HG02973 (cell line): ENCODE data around the gene DDO.

Experiments
- ATAC-seq: cut with Tn5 transposase; IDR thresholded peaks from one replicate; pipeline ENCODE4 v1.9.1; 2021; ENCODE audit warnings: moderate library complexity; ENCODE audit not compliant: unreplicated experiment

Gene DDO

DNA sequence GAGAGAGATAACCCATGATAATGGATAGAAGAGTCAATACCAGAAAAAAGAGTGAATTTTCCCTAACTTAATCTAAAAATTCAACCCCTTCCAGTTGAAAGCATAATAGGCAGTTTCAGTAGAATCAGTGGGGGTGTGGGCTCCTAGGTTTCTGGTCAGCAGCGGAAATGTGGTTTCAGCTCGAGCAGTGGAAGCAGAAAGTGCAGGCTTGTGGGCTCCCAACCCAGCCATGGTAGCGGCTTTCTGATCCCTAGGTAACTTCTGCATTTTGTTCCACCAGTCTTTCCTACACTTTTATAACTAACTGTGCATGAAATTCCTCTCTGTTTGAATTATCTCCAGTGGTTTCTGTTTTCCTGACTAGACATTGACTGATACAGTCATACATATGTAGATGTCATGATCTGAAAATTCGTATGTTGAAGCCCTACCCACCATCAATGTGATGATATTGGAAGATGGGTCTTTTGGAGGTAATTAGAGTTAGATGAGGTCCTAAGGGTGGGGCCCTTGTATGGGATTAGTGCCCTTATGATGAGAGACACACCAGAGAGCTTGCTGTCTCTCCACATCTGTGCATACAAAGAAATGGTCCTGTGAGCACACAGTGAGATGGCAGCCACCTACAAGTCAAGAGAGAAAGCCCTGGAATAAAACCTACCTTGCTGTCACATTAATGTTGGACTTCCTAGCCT is 6.5 kb upstream of the DDO start:
- no peak for ATAC-seq

DNA sequence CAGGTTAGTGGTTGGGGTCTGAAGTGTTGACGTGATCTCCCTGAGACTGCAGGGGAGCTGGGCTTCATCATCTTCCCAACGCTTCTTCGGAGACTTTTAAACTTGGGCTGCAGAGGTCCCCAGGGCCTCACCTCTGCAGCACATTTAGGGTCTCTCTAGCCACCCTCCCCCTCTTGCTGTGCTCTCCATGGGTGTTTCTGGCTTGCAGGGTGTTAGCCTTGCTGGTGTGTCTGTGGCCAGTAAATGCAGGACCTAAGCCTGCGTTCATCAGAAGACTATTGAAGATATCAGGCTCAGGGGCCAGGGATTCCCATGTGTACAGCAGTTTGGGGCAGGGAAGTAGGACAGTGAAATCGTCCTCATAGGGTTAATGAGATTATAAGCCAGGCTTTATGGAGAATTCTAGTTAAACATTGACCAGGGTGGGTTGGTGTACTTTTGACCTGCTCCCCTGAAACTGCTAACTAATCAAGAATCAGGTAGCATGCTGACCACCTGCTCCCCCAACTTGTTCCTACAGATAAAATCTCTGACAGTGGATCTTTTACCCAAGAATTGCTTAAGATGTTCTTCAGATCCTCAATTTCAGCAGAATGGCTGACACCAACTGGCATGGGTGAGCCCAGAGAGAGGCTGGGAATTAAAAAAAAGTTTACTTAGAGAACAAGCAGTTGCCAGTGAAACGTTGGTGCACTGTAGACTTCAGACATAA is 3.8 kb upstream of the DDO start:
- ATAC-seq, result no peak

DNA sequence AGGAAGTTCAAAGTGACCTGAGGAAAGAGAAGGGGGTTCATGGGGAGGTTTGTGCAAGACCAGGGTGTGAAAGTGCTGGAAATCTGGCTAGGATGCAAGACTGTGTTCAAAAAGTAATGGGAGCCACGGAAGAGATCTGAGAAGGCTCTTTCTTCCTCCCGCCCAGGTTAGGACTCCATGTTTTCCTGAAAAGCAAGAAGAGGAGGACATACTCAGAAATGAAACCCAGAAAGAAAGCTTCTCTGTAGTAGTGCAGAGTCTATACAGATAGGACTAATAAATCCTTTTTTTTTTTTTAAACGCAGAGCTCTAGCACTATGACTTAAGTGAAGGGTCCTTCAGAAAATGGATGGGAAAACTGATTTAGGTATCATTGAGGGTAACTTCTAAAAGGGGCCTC is 3.2 kb upstream of the DDO start:
- no peak for ATAC-seq

DNA sequence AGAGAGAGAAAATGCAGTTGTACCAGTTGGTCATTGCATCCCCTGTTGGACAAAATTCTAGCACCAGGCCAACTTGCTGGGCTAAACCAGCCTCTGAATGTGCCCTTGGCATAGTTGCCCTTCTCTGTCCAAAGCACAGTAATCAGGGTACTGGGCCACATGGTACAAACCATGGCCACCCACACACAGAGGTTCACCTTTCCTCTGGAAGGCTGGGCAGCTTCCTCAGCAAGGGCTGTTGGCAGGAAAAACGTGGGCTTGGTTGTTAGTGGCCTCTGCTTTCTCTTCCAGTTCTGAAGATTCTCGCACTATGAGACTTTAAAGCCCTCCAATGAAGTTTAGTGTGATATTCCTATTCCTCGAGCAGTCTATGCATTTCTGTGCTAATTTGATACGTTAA is 706 bp downstream of the DDO start:
- ATAC-seq, result no peak

DNA sequence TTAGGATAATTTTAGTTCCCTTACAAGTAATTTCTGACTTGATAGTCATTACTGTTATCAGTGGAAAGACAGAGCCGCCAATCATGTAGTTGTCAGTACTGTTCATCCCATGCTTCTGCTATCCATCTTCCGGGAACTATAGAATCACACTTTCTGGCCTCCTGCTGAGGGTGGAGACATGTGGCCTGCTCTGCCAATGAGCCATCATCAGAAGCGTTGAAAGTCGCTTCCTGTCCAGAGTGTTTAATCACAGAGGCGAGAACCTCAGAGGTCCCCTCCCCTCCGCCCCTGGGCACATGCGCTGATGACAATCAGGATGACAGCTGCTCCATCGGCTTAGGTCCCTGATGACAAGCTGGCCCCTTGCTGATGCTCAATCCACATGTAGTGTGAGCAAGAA is 3.0 kb downstream of the DDO start:
- ATAC-seq, result no peak

DNA sequence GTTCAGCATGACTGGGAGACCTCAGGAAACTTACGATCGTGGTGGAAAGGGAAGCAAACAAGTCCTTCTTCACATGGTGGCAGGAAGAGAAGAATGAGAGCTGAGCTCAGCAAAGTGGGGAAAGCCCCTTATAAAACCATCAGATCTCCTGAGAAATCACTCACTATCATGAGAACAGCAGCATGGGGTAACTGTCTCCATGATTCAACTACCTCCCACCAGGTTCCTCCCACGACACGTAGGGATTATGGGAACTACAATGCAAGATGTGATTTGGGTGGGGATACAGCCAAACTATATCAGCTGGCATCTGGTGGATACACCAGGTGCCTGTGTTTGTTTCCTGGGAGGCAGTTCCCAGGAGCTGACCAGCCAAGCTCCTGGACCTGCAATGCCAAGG is 4.9 kb downstream of the DDO start:
- no peak for ATAC-seq

DNA sequence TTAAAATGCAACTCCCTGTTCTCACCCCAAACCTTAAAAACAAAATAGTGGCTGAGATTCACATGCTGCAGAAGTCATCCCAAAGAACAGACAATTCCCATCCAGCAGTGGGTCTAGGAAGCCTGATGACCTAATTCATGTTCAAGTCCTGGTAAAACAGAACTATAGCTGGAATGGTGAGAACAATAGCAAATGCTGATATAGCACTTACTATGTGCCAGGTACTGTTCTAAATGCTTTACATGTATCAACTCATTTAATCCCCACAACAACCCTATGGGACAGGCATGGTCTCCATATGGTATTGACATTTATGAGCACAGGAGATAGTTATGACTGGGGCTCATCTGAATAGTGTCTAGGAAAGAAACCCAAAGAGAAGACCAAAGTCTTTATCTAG is 5.6 kb downstream of the DDO start:
- no peak for ATAC-seq

DNA sequence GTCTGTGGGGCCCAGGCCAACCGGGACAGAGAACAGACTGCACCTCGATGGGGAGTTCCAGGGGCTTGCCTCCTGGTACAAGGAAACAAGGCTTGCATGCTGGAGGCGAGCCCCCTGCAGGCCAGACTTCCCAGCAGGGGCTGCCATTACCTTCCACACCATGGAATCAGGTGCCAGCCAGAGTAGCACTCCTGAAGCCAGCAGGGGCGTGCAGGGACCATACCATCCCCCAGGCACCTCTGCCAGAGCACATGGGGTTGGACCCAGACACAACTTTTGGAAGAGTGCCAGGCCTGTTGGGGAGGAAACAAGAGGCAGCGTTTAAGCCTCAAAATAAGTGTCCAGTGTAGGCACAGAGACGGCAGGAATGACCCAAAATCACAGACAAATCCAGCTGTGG is 6.5 kb downstream of the DDO start:
- no peak for ATAC-seq

DNA sequence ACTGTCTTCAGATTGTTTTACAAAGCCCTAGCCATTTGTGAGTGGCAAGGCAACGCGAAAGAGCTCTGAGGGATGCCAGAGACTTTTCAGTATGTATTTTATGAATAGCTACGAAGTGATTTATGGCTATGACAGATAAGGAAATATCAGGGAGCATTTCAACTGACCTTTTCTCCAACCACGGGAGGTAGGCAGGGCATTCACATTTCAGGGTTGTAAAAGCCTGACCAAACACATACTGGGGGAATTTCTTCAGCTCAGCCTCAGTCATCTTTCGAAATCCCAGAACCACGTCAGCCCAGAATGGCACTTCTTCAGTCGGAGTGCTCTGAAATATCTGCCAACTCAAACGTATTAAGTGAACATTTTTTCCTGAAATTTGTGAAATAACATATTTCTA is 10.8 kb downstream of the DDO start:
- ATAC-seq, result no peak

DNA sequence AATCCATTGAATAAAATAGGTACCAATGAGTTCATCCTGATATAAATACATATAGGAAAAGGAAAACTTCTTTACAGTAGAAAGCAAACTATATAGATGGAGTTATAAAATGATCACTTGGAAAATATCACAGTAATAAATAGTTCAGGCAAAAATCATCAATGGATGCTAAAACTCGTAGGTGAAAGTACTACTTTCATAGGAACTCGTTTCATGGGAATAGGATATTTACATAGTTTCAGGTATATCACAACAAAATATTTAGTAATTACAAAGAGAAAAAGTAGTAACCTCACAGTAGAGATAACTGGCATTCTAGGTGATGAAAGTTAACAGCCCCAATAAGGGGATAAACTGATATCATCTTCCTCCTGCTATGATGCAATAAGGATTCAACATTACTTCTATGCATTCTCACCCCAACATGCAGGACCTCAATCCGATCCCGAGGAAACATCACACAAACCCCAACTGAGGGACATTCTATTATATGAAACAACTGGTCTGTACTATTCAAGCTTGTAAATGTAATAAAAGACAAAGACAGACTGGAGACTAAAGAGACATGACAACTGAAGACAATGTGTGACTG is 13.7 kb downstream of the DDO start:
- no peak for ATAC-seq

DNA sequence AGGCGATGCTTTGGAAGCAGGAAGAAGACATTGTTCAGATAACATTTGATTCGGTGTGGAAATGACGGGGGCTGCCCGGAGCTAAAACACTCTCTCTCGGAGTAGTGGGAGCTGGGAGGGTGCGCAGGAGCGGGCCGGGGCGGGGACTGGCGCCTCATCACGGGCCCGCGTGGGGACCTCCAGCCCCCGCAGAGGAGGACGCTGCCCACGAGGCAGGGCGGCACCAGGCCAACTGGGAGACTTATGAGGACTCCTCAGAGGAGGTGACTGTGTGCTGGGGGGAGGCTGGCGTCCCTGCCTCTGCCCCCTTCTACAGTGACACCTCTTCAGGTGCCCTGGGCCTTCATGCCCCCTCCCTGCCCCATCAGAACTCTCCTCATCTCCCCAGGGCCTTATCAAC is 15.2 kb downstream of the DDO start:
- no peak for ATAC-seq

DNA sequence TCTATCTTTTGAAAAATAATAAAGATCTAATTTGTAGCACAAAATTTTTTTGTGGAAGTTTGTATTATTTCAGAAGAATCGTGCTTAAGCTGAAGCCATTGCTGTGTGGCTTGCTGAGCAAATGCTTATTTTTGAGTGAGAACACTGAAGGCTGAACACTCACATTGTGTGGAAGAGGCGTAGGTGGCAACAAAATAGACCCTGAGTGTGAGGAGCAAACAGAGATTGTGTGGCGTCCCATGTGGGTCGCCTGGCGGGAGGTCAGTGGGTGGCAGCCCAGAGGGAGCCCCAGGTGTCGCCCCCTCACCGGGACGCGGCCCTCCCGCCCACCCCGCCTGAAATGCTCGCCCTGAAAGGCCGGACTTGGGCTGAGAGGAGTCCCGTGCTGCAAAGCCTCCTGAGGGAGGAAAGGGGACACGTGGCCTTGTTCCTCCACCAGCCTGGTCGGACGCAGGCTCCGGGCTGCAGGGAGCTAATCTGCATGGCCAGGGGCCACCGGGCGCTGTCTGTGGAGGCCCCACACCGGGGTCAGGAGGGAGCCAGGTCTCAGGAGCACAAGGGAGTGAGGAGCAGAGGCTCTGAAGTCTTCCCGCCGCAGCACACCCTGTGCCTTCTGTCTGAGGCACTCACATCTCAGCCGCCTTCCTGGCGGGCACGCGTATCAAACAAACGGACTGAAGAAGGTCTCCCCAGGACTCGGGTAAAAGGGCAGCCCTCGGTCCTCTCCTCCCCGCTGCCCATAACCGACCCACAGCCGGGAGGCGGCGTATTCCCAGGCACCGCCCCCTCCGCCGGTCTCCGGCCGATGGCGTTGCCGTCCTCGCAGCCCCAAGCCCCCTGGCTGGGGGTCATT is 15.9 kb downstream of the DDO start:
- ATAC-seq, result no peak

DNA sequence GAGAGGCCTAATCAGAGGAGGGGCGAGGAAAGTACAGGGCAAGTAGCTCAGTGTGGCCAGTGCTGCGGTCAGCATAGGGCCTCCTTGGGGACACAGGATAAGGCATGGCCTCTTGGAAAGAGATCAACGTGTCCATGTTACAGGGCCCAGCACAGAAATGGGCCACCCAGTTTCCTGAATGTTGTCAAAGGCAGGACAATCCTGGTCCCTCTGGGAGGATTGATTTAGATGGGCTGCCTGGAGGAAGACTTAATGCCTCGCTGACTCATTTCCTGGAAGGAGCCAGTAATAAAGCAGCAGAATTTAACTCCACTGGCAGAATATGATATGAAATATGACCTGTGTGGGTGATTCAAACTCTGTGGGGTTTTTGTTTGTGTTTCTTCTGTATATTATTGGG is 16.6 kb downstream of the DDO start:
- no peak for ATAC-seq

DNA sequence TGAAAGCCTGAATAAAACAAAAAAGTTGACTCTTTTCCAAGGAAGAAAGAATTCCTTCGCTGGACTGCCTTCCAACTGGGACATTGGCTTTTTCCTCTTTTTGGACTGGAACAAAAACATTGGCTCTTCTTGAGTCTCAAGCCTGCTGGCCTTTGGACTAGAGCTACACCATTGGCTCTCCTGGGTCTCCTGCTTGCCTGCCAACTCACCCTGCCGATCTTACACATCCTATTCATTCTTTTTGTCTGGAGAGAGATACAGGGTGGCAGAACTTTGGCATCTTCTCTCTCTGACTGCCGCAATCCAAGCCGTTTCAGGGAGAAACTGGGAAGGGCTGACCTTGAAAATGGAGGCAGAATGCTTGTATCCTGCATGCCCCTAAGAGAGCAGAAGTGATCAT is 20.2 kb downstream of the DDO start:
- no peak for ATAC-seq

DNA sequence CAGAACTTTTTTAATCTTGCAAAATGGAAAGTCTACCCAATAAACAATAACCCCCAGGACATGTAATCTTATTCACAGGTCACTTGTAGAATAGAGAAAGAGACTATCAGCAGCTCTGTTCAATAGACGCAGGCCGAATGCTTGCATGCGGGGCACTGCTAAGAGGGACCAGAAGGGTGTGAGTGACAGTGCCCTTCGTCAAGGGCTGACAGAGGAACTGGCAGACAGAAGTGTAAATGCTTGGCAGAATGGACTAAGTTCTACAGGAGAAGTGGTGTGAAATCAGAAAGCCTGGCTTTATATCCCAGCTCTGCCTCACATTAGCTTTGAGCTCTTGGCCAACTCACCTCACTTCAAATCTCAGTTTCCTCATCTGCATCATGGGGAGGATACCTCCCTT is 21.0 kb downstream of the DDO start:
- no peak for ATAC-seq

DNA sequence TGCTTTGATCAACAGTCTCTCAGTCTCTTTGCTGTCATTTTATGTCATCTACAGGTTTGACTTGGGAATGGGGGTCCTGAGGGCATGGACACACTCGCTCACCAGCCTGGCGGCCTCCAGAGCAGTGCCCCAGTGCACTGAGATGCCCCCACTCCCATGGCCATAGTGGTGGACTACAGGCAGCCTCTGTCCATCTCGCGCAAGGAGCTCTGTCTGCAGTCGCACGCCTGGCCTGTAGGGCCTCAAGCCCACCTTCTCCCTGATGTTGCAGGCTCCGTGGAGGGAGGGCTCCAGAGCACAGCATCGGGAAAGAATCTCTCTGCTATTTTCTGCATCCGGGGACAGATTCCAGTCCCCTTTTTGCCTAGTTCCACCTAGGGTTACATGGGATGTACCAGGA is 22.6 kb downstream of the DDO start:
- no peak for ATAC-seq

DNA sequence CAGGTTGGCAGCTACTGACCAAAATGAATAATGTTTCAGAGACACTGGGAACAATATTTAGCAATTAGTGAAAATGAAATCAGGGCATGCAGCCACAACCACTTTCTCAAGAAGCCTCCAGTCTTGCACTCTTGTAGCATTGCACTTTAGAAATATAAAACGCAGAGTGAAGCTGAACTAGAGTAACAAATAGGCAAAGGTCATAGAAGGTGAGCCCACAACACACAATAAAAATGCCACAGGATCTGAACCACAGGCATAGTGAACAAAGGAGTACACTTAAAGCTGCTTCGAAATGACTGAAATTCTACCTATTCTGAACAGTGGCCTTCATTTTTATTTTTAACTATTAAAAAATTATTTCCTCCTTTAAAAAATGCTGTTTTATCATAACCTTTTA is 25.0 kb downstream of the DDO start:
- no peak for ATAC-seq

DNA sequence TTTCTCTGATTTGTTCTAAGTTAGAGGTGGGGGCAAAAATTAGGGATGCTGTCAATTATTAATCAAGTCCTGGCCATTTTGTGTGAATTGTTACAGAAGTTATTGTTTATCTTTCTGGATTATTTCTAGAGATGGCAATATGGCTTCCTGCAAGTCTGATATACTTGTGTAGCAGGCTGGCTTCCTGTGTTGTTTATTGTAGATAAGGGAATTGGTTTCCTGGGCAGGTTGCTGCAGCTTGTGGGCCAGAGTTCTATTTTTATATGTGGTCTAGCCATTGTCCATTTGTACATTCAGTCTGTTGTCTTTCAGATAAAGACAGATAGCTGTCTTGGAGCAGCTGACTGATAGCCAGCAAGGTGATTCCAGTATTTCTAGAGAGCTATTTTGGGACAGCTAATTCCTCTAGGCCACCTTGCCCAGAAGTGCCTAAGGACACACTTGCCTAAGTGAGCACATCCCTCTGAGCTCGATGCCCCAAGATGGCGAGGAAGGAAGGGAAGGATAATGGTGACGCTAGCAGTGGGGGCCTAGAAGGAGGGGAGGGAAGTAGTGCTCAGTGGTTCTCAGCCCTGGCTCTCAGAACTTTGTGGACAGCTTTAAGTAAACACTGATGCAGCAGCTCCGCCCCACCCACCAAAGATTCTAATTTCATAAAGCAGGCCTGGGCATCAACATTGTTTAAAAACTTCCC is 25.5 kb downstream of the DDO start:
- no peak for ATAC-seq

DNA sequence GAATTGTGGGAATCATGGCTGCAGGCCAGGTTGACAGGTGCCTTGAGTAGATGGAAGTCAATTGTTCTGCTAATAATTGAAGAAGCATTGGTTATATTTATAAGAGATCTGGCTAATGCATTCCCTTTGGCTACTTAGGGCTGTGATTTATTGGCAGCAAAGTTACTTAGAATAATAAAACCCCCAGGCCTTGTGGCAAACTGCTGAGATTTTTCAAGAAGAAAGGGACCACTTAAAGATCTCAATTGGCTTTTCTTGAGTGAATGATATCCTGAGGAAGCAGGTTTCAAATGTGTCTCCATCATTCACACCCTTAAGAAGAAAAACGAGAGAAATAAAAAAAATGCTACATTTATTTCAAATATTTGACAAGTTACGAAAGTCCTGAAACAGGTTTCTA is 27.4 kb downstream of the DDO start:
- ATAC-seq, result no peak

DNA sequence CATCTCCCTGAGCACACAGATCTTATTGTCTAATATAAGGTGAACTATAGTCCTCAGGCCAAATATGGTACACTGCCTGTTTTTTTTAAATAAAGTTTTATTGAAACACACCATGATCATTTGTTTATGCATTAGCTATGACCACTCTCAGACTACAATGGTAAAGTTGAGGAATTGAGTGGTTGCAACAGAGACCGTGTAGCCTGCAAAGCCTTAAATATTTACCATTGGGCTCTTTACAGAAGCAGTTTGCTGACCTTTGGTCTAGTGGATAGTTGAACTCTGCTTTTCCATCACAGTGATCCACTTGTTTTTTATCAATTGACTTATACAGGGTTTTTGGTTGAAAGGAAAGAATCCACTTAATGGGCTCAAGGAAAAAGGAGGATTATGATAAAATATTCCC is 29.9 kb downstream of the DDO start:
- no peak for ATAC-seq

DNA sequence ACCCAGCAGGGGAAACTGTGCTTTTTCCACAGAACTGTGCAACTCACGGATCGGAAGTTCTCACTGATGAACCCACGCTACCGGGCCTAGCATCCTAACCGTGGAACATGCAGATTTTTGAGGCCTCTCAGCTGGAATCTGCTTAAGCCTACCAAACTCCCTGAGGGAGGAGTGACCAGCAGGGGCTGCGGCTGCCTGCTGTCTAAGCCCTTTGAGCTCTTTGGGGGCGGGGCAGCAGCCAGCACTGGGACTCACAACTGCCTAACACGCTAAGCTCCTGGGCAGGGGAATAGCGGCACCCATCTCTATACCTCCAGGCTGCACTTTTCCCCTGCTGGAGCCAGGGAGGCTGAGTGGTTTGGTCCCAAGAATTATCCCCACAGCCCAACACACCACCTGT is 36.8 kb downstream of the DDO start:
- ATAC-seq, result no peak
